Ovary (tissue), 9 donors: ENCODE results near the gene CA11. TPM values are rescaled to one million over a fixed set of nuclear protein-coding genes. Genes with fewer than 3 reads are reported as not detected.

Experiments
- DNase-seq, 5 donors: peaks; one replicate each; pipeline ENCODE4 v3.0.0-alpha.2; 2019 to 2020
- H3K27ac ChIP-seq, 2 donors: fragments of 200-600 bp; one replicate each; pipeline versions ENCODE4 v1.5.1 to v1.8.0; 2019 to 2022
- H3K27me3 ChIP-seq: fragments of 200-600 bp; one replicate; pipeline ENCODE4 v1.8.0; 2022
- H3K36me3 ChIP-seq: fragments of 200-600 bp; sonication (generic); one replicate; pipeline ENCODE4 v1.5.1; 2019
- H3K4me1 ChIP-seq: one replicate; pipeline ENCODE4 v1.8.1; 2013; ENCODE audit warnings: mild to moderate bottlenecking, moderate library complexity; ENCODE audit not compliant: insufficient read depth
- H3K4me3 ChIP-seq: fragments of 200-600 bp; sonication (generic); one replicate; pipeline ENCODE4 v1.5.1; 2017
- H3K9me3 ChIP-seq, 2 donors: fragments of 200-600 bp in 1 of 2; sonication (generic) in 1 of 2; one replicate each; pipeline versions ENCODE4 v1.5.1 to v1.8.1; 2013 to 2019; ENCODE audit warnings: mild to moderate bottlenecking in 1 of 2, moderate library complexity in 1 of 2
- EP300 ChIP-seq: sonication (generic); formaldehyde crosslinking; IDR thresholded peaks from one replicate; pipeline ENCODE4 v1.6.1; 2017; ENCODE audit warnings: antibody characterized with exemption
- POLR2A ChIP-seq: fragments of 450-650 bp; IDR thresholded peaks from one replicate; pipeline ENCODE4 v1.6.1; 2017; ENCODE audit warnings: antibody characterized with exemption, mild to moderate bottlenecking, moderate library complexity
- WGBS, 3 donors: extraction: QIAGEN DNeasy Blood & Tissue Kit in 1 of 3; methylation state at CpG; one replicate each; pipeline versions ENCODE4 v1.1.5 to v1.1.7; 2013 to 2017; 5-methylcytosine and 5-hydroxymethylcytosine counted together
- intact Hi-C, 4 donors: fragments of 100-400 bp; cut with DNase I; formaldehyde crosslinking; loops; one replicate each; pipeline versions ENCODE4 v1.11.0 to v1.15.1; 2022 to 2023
- polyA plus RNA-seq, 2 donors: library from polyadenylated mRNA; stranded (reverse); fragments of 200-250 nt in 1 of 2; fragments of 350-450 nt in 1 of 2; fragmentation: Illumina TruSeq in 1 of 2; extraction: RNeasy Lipid Tissue Mini Kit (QIAGEN cat#74804) in 1 of 2; gene quantifications; one replicate each; pipeline ENCODE4 v1.2.3, GENCODE V29; 2013 to 2014
- total RNA-seq, 7 donors: library from RNA; depleted of rRNA in 2 of 7; stranded (reverse); fragments of >200 nt in 2 of 7; fragmentation: NEBNext Ultra II Directional in 3 of 7; extraction: Animal tissue kit (Norgen Biotek cat#: 25700) in 3 of 7; gene quantifications; one replicate each; pipeline versions ENCODE4 v1.1.0 to v1.2.4, GENCODE V29; 2016 to 2023
- TF ChIP-seq, protein P1 (sequence below), 3 donors: fragments of 450-650 bp in 2 of 3; fragments of 200-600 bp in 1 of 3; IDR thresholded peaks; one replicate each; pipeline versions ENCODE4 v1.5.1 to v1.8.0; 2016 to 2022; ENCODE audit warnings: antibody characterized with exemption in 3 of 3, mild to moderate bottlenecking in 1 of 3
- donor health status: DM: no; HTN: no; CAD: no; lungs with moderate emphysema.
- donor health status: DM: no; HTN: no; CAD: no.
- donor health status: Bipolar disorder and iron deficiency.
- donor health status: DM: yes; HTN: yes; CAD: no.
- donor health status: DM: no; HTN: no; CAD: no.
- donor health status: DM: yes; HTN: yes; CAD: no.

Gene CA11
- total and polyA plus RNA-seq, 9 donors: 14.9 to 53.1 (median 43.1) TPM

DNA sequence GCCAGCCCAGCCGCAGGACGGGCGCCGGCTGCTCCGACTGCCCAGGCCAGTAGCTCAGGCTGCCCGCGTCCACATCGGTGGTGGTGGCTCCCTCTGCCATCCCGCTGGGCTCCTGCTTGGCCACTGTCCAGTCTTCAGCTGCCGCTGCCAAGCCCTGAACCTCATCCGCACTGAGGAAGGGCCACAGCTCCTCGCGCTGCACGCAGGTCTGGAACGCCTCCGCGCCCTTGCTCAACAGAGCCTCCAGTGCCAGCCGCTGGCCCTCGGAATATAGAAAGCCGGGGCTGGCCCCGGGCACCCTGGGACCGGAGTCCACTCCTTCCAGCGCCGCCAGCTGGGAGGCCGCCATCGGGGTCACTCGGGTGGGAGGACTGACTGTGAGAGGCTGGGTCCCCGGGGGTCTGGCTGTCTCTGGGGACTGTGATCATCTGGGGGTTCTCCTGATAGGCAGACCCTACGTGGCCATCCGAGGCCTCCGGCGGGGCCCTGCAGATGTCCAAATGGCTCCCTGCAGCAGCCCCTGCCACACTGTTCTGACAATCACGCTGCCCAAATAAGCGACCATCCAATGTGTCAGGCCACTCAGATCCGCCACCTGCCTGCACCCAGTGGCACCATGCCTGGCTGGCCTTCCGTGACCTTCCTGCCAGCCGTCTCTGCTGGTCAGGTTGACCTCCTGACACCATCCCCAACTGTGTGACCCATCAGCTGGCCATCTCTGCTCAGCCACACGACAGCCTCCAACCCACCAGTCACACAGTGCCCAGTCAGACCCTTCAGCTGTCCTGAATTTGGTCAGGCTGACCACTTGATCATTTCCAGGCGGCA is 32.7 kb downstream of the CA11 start:
- intact Hi-C loops: loop anchor here in 2 of 4 donors (10.0 kb wide), 2 partner anchors 128 to 288 kb away; partner anchors contain the start of gene EMP3 (in 1 of the 2)
- H3K36me3 ChIP-seq: no peaks in the 10 kb centered on the region
- TF ChIP-seq, protein P1, sequence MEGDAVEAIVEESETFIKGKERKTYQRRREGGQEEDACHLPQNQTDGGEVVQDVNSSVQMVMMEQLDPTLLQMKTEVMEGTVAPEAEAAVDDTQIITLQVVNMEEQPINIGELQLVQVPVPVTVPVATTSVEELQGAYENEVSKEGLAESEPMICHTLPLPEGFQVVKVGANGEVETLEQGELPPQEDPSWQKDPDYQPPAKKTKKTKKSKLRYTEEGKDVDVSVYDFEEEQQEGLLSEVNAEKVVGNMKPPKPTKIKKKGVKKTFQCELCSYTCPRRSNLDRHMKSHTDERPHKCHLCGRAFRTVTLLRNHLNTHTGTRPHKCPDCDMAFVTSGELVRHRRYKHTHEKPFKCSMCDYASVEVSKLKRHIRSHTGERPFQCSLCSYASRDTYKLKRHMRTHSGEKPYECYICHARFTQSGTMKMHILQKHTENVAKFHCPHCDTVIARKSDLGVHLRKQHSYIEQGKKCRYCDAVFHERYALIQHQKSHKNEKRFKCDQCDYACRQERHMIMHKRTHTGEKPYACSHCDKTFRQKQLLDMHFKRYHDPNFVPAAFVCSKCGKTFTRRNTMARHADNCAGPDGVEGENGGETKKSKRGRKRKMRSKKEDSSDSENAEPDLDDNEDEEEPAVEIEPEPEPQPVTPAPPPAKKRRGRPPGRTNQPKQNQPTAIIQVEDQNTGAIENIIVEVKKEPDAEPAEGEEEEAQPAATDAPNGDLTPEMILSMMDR (IDR thresholded peaks at IDR 0.05): no peak
- TF ChIP-seq POLR2A (no peak), EP300 (no peak)
- 71 to 82% (median 81%) methylated on average over 36 to 39 of the region's 39 CpGs for WGBS, 3 donors
- no peak overlapping the region for H3K27ac ChIP-seq
- peaks cover 4% of the 10 kb centered on the region for H3K4me1 ChIP-seq
- no peaks in the 10 kb centered on the region for H3K27me3 ChIP-seq
- no peaks in the 10 kb centered on the region for H3K9me3 ChIP-seq
- H3K4me3 ChIP-seq: no peak overlapping the region
- peak in 1 of 5 donors; percentile 54 for DNase-seq

DNA sequence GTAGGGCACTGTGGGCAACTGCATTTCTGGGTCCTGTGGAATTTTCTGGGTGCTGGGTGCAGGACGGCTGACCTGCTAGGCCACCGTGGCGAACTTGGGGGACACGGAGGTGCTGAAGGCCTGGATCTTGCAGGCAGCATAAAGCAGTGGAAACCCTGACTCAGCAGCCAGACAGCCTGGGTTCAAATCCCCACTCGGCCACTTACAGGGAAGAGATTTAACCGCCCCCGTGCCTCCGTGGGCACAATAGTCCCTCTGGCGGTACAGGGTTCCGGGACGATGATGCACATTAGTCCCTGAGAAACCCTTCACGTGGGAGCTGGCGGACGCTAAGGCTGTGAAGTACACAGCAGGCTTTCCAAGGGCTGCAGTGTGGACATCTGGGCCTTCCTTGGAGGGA is 34.1 kb downstream of the CA11 start:
- TF ChIP-seq, protein P1 (IDR thresholded peaks at IDR 0.05): no peak
- TF ChIP-seq EP300 (no peak), POLR2A (no peak)
- Histone ChIP-seq H3K27me3 (no peaks in the 10 kb centered on the region), H3K36me3 (no peaks in the 10 kb centered on the region), H3K4me1 (no peaks in the 10 kb centered on the region), H3K4me3 (no peak overlapping the region), H3K27ac (no peak overlapping the region), H3K9me3 (no peaks in the 10 kb centered on the region)
- 81 to 85% (median 83%) methylated on average over 14 of the region's 14 CpGs for WGBS, 3 donors
- intact Hi-C loops: loop anchor here in 2 of 4 donors (10.0 kb wide), 2 partner anchors 127 to 287 kb away; partner anchors contain the start of gene EMP3 (in 1 of the 2)
- no peak for DNase-seq

DNA sequence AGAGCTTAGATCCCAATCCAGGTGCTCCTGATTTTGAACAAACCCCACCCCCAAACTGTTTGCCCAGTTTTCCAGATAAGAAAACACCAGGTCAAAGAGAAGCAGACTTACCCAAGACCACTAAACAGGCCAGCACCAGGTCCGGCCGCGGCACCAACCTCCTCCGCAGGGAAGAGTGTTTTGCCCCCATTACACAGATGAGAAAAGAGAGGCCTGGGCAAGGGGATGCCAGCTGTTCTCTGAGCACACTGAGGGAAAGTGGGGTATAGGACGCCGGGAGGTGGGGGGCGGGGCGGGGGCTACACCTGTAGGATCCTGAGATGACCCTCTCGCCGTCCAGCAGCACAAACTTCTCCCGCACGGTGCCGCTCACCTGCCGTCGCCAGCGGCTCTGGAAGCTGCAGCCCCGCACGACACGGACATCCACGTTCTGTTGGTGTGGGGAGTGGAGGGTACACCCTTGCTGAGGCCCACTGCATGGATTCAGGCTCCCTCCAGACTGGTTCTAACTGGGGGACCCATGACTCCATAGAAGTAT is 36.3 kb downstream of the CA11 start:
- TF ChIP-seq, protein P1 (IDR thresholded peaks at IDR 0.05): no peak
- TF ChIP-seq EP300 (no peak), POLR2A (no peak)
- no peak overlapping the region for H3K27ac ChIP-seq
- DNase-seq: no peak
- no peaks in the 10 kb centered on the region for H3K36me3 ChIP-seq
- intact Hi-C loops: loop anchor here in 2 of 4 donors (10.0 kb wide), 2 partner anchors 125 to 285 kb away; partner anchors contain the start of gene EMP3 (in 1 of the 2)
- H3K9me3 ChIP-seq: no peaks in the 10 kb centered on the region
- H3K4me3 ChIP-seq: no peak overlapping the region
- WGBS, 3 donors: 85 to 92% (median 92%) methylated on average over 20 of the region's 20 CpGs
- no peaks in the 10 kb centered on the region for H3K27me3 ChIP-seq
- no peaks in the 10 kb centered on the region for H3K4me1 ChIP-seq

DNA sequence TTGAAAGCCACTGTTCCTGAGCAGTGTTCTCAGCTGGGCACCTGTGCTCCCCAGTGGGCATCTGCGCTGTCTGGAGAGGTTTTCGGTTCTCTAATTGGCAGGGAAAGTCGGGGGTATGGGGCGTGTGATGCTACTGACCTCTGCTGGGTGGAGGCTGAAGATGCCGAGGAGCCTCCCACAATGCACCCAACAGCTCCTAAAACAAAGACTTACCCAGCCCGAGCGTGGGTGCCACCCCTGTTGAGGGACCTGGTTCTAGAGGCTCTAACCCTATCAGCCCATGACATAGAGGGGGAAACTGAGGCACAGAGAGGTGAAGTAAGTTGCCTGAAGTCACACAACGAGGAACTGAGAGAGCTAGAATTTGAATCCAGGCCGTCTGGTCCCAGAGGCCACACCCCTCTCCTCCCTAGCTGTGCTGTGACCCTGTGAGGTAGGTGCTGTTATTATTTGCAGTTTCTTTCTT is 37.2 kb downstream of the CA11 start:
- Histone ChIP-seq H3K4me1 (no peaks in the 10 kb centered on the region), H3K27ac (no peak overlapping the region), H3K4me3 (no peak overlapping the region), H3K27me3 (no peaks in the 10 kb centered on the region), H3K36me3 (no peaks in the 10 kb centered on the region), H3K9me3 (no peaks in the 10 kb centered on the region)
- DNase-seq: peak in 1 of 5 donors; percentile 45
- TF ChIP-seq, protein P1 (IDR thresholded peaks at IDR 0.05): peak in 1 of 3 donors; percentile 19
- TF ChIP-seq POLR2A: no peak
- intact Hi-C loops: no loop called here
- 20 to 25% (median 21%) methylated on average over 9 of the region's 9 CpGs for WGBS, 3 donors
